GM12865 (cell line): Measurements from ENCODE around the gene CBL.

ENCODE experiments used
- DNase-seq: peaks from one replicate; pipeline ENCODE4 v3.0.0; 2010; ENCODE audit warnings: low read depth
- H3K4me3 ChIP-seq: 2 replicates; pipeline ENCODE4 v1.5.1; 2011; ENCODE audit warnings: mild to moderate bottlenecking, low read depth, low read length, control low read depth
- CTCF ChIP-seq: IDR thresholded peaks from 2 replicates; pipeline ENCODE4 v1.5.1; 2011; ENCODE audit warnings: low read length, control low read depth, low read depth, inconsistent platforms; ENCODE audit not compliant: insufficient read depth; ENCODE audit errors: missing control alignments

Gene CBL

GRCh38 chr11:119319700-119320239 is 113.6 kb downstream of the CBL start:
- no peak for DNase-seq
- H3K4me3 ChIP-seq, result peak overlapping the region; percentile 56
- TF ChIP-seq CTCF, result no peak

- TF ChIP-seq CTCF, result no peak
- DNase-seq, result no peak
- H3K4me3 ChIP-seq, result peak overlapping the region; percentile 56
Observed at GRCh38 chr11:119320240-119320775, 114.2 kb downstream of the CBL start.

- peak; percentile 92 for DNase-seq
- H3K4me3 ChIP-seq, result peak overlapping the region; percentile 56
- TF ChIP-seq CTCF, result no peak
Observed at GRCh38 chr11:119320776-119321524, 114.8 kb downstream of the CBL start.

- no peak for TF ChIP-seq CTCF
- no peak for DNase-seq
- peak overlapping the region; percentile 56 for H3K4me3 ChIP-seq
Observed at GRCh38 chr11:119322360-119322739, 116.2 kb downstream of the CBL start.

GRCh38 chr11:119322921-119323531 is 116.9 kb downstream of the CBL start:
- no peak overlapping the region for H3K4me3 ChIP-seq
- TF ChIP-seq CTCF, result no peak
- no peak for DNase-seq

- DNase-seq, result peak; percentile 79
- H3K4me3 ChIP-seq, result no peak overlapping the region
- TF ChIP-seq CTCF, result peak; percentile 76
Observed at GRCh38 chr11:119323532-119324033, 117.4 kb downstream of the CBL start.
